GM18868 (cell line): Measurements from ENCODE around the gene MAP3K3.

Experiments used
- ATAC-seq: cut with Tn5 transposase; IDR thresholded peaks from one replicate; pipeline ENCODE4 v1.9.1; 2021; ENCODE audit warnings: mild to moderate bottlenecking, moderate library complexity; ENCODE audit not compliant: unreplicated experiment

MAP3K3 gene

DNA sequence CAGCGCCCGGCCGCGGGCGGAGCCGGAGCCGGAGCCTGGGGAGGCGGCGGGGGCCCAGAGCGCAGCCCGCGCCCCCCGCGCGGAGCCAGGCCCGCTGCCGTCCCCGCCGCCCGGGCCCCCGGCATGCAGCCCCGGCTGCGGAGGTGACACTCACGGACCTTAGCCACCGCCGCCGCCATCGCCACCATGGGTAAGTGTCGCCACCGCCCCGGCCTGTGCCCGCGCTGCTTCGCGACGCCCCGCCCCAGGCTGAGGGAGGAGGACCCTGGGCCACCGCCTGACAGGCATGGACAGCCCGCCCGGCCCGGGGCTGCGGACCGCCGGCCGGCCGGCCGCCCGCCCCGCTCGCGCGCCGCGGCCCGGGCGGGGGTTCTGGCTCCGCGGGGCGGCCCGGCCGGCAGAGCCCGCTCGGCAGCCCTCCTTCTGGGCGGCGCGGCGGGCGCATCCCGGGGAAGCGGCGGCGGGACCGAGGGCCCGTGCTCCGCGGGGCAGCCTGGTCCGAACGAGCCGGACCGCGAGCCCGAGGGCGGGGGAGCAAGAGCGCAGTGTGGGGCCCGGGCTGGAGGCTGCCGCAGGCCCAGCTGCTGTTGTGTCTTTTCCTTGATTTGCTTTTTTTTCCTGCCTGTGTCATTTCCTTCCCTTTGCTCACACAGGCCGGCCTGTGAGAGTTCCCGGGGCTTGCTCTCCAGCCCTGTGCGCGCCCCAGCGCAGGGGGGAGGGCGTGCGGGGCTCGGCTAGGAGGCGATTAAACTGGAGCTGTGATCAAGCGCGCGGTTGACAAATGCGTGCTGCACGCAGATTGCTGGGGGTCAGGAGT is 565 bp downstream of the MAP3K3 start:
- peak; percentile 18 for ATAC-seq

DNA sequence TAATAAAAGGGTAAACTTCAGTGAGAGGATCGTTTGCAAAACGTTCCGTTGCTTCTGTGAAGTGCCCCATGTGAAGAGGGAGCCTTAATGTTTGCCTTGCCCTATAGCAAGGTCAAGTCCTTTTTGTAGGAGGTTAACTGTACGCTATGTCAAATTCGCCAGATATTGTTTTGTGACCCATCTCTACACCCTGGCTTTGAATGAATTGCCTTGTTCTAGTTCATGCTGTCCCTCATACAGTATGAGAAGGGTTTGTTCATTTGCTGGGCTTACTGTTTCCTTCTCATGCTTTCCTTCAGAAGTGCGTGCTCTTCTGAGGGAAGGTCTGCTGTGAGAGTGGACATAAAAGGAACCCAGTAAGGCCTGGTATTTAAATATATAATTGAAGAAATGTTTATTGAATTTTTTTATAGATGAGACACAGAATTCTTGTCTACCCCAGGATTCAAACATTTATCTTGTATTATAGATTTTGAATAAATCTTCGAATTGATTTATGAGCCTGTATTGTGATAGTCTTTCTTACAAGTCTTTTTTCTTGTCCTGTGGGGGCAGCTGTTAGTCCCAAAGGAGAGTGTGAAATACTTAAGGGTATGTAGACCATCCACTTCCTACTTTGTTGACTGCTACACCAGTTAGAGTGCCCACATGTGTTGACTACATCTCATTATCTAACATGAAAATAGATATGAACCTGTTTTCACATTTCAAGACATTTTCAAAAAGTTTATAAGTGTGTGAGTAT is 1.7 kb downstream of the MAP3K3 start:
- no peak for ATAC-seq

DNA sequence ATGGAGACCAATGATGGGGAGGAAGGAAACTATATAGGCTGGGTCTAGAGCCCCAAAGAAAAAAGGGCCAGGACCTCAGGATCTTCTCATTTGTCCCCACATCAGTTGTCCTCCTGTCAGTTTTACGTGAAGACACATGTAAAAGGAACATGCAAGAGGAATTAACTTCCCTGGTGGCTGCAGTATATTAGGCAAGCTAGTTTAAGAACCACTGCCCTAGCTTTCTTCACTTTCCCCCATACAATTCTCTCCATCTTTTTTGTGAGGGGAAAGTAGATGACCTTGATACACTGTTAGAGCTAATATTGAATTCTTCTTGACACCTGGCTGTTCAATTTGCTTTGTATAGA is 2.3 kb downstream of the MAP3K3 start:
- no peak for ATAC-seq

DNA sequence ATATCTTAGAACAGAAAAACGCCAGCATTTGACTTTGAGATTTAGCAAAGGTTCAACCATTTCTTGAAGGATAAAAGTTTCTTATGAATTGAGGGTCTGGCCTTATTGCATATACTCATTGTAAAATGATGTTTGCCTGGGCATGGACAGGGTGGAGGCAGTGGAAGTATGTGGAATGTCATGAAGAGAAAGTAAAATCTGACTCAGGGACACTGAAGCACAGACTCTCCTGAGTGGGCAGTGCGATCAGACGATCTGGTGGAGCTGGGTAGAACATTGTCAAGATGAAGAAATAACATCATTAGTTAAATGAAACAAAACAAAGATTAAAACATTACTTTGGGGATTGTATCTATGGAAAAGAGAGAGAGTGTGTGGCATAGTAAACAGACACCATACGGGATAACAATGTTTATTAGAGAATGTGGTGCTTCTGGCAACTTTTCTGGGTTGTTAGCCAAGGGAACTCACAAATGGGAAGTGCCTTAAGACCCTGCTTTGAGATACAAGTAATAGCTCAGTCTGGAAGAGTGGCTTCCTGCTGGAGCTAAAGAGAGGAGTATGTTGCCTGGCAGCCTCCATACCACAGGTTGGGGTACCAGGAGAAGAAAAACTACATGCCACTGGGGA is 4.4 kb downstream of the MAP3K3 start:
- ATAC-seq: no peak

DNA sequence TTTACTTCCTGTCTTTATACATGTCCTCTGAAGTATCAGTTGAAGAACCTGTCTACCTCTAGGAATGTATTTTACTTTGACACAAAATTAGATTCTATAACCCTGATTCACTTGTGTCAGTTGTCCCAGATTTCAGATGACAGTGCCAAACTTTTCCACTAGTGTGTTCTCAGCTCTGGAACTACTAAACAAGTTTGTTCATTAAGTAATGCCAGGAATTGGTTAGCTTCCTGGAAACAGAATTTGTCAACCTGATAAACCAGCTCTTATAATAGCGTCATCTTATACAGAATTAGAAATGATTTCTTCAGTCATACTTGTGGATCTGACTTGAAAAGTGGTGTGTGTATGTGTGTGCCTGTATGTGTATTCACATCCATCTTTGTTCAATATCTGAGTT is 7.4 kb downstream of the MAP3K3 start:
- ATAC-seq: no peak

DNA sequence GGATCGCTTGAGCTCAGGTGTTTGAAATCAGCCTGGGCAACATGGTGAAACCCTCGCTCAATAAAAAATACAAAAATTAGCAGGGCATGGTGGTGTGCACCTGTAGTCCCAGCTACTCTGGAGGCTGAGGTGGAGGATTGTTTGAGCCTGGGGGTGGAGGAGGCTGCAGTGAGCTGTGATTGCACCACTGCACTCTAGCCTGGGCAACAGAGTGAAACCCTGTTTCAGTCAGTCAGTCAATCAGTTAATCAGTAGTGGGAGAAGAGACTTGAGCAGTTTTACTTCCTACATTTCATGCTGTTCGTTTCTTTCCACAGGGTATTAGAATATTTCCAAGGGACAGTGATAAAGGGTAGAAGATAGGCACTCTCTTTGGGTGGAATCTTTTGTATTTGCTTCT is 8.8 kb downstream of the MAP3K3 start:
- no peak for ATAC-seq

DNA sequence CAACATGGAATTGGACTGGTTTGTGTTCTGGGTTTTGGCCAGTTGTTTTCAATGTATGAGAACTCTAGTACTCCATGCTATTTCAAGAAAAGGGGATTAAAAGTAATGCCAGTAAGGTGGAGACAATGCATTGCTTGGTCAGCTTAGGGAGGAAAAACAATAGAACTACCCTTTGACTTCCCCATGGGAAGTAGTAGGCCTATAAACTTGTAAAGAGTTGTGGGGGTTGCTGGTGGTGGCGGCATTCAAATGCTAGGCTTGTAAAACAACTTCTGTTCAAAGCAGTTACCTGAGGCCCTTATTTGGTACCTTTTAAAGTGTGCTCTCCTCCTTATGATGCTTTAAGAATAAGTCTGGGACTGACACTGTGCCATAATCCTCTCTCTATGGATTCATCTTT is 9.4 kb downstream of the MAP3K3 start:
- ATAC-seq: no peak

DNA sequence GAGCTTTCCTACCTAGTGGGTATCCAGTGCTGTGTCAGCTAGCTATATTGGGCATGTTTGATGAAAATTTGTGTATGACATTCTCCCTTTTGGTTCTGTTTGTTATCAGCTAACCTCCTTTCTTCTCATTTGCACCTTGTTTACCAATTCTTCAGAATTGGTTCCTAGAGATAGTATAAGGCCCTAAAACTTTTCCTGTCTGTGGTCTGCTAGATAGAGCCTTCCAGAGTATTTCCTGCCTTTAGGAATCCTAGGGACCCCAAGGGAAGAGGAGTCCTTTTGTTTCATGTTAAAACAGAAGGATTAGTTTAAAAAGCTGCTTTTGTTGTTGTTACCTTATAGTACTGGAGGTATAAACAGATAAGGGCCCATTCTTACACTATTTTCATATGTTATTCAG is 11.5 kb downstream of the MAP3K3 start:
- ATAC-seq: no peak

DNA sequence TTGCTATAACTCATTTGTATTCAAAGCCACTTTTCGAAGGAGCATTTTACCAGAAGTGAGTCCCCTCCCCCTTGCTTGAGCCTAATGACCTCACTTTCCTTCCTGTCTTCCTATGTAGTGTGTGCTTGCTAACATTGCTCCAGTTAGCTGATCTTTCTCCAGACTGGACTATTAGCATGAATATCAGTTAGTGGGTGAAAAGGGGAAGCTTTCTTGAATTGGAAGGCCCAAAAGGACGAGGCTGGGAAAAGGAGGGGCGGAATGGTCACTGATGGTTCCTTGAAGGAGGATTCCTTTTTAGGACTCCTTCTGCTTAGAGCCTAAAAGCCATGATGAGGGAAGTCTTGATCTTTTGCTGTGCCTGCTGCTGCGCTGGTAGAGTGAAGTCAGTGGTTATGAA is 11.9 kb downstream of the MAP3K3 start:
- ATAC-seq: no peak

DNA sequence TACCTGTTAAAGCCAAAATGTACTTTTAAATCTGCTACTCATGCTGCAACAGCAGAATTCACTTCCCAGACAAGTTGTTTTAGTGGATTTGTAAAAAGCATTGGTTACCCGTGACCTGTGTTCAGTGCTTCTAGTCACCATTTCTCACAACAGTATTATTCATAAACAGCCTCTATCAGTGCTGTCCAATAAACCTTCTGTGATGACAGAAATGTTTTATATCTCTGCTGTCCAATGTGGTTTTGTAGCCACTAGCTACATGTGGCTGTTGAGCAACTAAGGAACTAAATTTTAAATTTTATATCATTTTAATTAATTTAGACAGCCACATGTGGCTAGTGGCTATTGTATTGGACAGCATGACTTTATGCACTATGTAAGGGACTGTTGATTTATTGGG is 12.6 kb downstream of the MAP3K3 start:
- no peak for ATAC-seq

DNA sequence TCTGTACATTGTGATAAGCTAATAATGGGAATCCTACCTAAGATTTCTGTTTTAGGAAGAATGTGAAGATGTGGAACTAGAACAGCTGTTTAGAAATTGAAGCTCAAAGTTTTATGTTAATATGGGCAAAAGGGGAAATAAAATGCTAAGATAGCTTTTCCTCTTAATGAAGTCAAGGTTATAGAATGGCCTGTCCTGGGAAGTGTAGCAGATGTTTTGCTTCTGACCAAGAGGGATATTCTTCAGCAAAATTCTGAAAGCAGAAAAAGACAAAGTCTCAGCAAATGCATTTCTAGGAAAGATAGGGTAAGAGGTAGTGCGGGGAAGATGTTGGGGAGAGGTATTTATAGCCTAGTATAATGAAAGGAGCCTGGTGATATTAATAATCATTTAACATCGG is 13.1 kb downstream of the MAP3K3 start:
- no peak for ATAC-seq

DNA sequence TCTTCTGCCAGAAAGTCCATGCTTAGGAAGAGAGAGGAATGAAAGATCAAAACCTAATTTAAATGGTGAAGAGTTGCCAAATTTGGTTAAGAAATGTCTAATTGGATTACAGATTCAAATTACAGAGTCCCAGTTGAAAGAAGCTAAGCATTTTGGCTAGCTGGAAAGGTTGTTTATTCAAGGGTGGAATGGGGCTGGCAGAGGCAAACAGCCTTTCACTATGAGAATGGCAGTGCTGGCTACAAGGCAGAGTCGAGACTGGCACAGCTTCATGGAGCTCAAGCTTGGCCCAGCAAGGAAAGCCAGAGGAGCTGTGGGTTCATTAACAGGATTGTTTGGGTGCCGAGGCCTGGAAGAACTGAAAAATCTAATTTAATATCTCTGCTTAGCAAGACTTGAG is 13.6 kb downstream of the MAP3K3 start:
- ATAC-seq: no peak

DNA sequence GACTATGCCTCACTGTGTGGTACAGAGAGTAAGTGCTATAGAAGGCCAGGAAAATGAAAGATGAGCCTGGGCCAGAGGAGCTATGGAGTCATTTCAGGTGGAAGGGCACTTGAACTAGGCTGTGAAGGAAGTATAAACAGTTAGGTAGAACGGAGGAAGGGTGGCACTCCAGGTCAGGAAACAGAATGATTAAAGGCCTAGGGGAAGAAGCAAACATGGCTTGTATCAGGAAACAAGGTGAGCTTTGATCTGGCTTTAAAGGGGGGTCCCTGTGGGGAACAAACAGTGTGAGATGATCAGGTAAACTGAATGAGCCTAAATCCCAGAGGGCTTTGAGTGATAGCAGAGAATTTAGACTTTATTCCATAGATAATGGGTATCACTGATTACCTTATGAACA is 16.9 kb downstream of the MAP3K3 start:
- no peak for ATAC-seq

DNA sequence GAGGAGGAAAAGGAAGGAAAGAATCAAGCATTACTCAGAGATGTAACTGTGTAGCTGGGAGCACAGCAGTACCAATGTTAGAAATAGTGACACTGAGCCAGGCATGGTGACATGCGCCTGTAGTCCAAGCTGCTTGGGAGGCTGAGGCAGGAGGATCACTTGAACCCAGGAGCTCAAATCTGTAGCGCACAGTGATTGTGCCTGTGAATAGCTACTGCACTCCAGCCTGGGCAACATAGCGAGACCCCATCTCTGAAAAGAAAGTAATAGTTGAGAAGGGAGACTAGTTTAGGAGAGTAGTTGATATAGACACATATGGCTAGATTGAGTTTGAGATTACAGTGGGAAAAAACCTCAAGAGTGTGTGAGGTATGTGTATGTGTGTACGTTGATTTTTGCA is 17.8 kb downstream of the MAP3K3 start:
- no peak for ATAC-seq

DNA sequence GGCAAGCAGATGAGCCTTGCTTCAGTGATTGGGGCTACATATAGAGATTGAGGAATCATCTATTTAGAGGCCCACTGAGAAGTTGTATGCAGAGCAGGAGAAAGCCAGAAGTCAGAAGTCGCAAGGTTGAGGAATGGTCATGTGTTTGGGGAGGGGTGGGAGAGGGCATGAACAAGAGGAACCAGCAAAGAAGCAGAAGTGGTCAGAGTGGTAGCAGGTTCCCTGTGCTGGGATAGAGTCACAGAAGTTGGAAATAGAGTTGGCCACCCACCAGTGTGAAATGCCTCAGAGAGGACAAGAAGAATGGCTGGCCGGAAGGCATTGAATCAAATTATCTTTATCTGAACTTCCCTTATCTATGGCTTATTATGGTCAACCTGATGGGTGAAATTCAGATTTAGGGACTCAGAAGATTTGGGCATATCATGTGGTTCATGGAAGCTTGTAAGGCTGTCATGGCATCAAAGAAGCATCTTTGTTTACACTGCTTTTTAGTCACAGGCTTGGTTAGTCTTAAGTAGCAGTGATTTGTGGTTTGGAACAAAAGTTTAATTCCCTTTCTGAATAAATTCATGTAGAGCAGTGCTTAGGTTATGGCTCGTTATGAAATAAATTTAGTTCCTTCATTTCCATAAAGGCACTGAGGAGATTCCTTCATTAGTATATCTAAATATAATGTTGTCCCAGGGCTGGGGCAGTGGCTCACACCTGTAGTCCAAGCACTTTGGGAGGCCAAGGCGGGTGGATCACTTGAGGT is 19.7 kb downstream of the MAP3K3 start:
- ATAC-seq: no peak

DNA sequence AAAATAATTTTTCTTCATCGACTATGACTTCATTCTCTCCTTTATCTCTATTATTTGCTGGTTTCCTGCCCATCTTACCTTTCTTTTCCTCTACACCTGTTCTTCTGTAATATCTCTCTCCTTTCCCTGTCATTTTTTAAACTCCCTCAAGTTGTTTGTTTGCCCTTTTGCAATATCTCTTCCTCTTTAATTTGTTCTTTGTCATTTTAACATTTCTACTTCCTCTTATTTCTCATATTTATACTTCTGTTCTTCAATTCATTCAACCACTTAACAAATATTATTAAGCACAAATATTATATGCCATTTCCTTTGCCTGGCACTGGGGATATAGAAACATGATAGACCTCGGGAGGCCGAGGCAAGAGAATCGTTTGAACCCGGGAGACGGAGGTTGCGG is 22.6 kb downstream of the MAP3K3 start:
- ATAC-seq: no peak

DNA sequence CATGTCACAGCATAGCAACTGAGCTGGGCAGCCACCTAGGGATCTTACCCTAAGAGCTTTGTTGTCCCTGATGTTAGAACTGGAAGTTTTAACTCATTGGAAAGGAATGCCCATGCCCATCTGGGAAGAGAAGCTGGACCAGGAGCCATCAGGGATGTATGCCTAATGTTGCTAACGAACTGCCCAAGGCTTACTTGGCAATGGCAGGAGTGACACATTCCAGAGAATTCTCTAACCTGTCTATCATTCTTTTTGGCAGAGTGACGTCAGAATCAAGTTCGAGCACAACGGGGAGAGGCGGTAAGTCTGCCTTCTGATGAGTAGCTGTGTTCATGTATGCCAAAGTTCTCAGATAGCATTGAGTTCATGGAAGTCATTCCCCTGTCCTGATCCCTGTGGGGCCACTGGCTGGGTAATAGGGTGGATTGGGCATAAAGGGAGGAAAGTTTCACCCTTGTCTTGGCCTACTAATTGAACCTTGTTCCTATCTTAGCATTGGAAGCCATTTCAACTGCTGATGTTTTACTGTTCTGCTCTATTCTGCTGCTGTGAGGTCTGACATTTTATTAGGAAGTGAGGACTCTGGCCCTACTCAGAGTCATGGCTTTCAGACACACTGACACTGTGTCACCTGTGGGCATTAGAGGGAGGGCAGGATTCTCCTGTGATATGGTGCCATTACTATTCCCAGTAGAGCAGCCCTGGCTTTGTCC is 23.7 kb downstream of the MAP3K3 start:
- peak; percentile 59 for ATAC-seq

DNA sequence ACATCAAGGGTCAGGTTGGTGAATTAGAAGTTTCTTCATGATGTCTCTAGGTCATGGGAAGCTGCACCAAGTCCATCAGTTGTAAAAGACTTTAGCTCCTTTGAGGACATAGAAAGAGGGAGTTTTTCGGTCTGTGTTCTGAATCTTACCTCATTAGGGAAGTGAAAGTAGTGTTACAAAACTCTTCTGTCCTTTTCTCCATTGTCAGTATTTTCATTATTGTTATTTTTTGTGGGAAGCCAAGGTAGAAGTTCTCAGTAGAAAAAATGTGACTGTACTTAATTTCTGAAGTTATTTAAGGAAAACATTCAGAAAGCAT is 24.2 kb downstream of the MAP3K3 start:
- peak; percentile 95 for ATAC-seq

DNA sequence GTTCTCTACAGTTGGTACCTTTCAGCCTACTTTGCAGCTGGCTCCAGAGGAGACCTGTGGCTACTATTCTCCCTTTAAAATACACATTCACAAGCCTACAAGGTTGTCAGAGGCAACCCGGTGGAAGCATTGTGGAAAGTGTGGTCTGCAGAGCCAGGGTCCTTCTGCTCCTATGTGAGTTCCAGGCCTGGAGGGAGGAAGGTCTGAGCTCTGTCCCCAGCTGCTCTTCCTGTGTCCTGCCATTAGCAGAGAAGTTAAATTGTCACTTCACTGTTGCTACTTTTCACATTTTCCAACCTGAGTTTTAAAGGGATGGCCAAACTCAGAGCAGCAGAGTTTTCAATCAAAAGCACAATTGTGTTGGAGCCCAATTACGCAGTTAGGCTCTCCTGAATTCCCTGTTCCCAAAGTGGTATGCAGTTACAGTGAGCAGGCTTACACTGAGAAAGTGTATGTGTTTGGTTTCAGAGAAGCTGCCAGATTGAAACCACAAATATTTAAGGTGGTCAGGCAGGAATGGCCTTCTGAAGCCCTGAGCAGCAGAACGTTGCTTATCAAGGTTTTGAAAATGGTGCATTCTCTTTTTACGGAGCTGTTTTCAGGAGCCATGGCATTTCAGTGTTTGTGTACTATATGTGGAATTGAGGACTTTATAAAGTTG is 25.0 kb downstream of the MAP3K3 start:
- no peak for ATAC-seq

DNA sequence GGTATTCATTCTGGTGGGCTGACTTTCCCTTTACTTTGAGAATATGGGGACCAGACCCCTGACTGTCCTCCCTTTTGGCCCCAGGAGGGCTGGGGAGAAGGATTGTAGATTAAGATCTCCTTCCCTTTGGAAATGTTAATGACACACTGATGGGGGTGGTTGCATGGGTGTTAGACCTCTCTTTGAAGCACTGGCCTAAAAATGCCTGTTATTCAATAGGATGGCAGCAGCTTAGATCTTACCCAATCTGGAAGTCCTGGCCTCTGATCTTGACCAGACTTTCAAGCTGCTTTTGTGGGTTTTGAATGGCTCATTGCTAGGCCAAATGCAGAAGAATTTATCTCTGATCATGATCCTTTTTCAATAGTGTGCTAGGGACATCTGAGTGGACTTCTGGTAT is 25.7 kb downstream of the MAP3K3 start:
- no peak for ATAC-seq
